Hepatic stellate cell (primary cell): ENCODE data around the gene SCYL2.
"Not testable (repeated sequence)": the region's sequence is repeated elsewhere in the genome, so short reads cannot be mapped to it uniquely, and the experiment has no call there.

Source experiments
- DNase-seq: peaks from one replicate; pipeline ENCODE4 v3.0.0; 2011; ENCODE audit warnings: low spot score

The SCYL2 gene

DNA sequence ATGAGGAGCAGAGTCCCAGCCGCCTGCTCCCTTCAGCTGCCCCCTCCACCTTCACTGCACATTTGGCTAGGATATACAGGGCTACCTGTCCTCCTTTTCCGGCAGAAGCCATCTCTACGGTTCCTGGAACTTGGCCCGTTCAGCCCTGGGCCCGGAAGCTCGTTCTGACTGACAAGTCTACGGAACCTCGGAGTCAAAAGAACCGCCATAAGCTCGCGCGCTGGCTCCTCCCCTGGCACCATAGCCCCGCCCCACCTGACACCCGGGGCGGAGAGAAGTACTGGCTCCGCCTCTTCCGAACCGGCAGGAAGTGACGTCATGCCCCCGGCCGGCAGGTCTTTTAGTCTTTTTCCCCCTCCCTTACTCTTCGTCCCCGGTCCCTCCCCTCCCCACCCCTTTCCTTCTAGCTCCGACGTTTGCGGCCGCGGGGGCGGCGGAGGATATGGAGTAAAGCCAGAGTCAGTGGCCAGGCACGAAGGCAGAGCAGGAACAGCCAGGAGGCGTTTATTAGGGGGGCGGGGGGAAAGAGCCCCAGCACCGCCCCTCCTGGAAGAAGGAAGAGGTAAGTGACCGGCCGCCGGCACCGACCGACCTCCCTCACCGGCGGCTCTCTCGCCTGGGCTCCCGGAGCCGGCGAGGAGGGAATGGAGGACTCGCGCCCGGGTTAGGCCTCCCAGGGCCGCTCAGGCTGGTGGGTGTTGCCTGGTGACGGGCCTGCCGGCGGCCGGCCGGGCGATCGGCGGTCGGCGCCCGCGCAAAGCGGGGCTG, at the start of gene SCYL2, which contains the start of gene DEPDC4:
Gene SCYL2, plus strand, starts transcription at position 343 of the 768 bp plus-strand sequence. CDS start 15,794 bp downstream, outside the sequence.
Gene DEPDC4, minus strand, starts transcription at position 245 of the 768 bp plus-strand sequence. Its CDS starts 3 bp downstream, at position 242.
- DNase-seq, result peak; percentile 88

- DNase-seq, result no peak
Observed at GRCh38 chr12:100219328-100220109, 47.5 kb upstream of the SCYL2 start.

- no peak for DNase-seq
Observed at GRCh38 chr12:100221523-100221922, 45.5 kb upstream of the SCYL2 start.

DNA sequence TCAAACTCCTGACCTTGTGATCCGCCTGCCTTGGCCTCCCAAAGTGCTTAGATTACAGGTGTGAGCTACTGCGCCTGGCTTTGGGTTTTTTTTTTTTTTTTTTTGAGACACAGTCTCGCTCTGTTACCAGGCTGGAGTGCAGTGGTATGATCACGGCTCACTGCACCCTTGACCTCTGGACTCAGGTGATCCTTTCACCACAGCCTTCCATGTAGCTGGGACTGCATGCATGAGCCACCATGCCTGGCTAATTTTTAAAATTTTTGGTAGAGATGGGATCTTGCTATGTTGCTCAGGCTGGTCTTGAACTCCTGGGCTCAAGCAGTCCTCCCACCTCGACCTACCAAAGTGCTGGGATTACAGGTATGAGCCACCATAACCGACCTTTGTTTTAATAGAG, 44.8 kb upstream of the SCYL2 start:
- not testable (repeated sequence) for DNase-seq

- DNase-seq, result no peak
Observed at GRCh38 chr12:100225491-100225890, 41.5 kb upstream of the SCYL2 start.

GRCh38 chr12:100229036-100229635, 37.8 kb upstream of the SCYL2 start:
- no peak for DNase-seq

DNA sequence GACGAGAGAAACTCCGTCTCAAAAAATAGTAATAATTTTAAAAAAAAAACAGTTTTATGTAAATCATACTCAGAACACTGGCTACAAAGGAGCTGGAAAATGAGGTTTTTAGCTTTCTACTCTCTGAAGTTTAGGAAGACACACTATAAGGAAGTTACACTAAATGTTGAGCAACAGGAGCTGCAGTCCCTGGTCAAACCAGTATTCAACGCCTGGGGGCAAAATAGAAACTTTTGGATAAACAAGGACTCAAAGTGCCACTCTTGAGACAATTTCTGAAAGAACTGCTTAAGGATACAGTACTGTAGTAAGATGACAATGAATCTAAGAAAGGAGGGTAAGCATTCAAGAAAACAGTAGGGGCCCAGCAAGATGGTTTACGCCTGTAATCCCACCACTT, 37.1 kb upstream of the SCYL2 start:
- DNase-seq, result no peak

- not testable (repeated sequence) for DNase-seq
Observed at GRCh38 chr12:100231873-100232272, 35.1 kb upstream of the SCYL2 start.

DNA sequence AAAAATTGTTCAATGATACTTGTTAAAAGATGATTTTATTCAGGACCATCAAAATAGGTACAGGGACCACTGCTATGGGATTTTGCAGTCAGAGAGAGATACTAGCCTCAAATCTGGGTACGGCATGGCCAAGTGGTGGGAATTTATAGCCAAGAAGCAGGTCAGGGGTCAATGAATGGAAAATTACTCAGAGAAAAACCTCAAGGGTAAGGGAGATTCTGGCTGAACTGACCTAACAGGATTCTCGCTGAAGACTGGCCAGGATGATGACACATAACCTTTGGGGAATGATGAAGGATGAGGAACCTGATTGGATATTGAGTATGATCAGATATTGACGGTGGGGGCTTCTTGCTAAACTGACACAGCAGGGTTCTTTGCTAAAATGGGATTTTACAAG, 32.8 kb upstream of the SCYL2 start:
- peak; percentile 21 for DNase-seq

DNA sequence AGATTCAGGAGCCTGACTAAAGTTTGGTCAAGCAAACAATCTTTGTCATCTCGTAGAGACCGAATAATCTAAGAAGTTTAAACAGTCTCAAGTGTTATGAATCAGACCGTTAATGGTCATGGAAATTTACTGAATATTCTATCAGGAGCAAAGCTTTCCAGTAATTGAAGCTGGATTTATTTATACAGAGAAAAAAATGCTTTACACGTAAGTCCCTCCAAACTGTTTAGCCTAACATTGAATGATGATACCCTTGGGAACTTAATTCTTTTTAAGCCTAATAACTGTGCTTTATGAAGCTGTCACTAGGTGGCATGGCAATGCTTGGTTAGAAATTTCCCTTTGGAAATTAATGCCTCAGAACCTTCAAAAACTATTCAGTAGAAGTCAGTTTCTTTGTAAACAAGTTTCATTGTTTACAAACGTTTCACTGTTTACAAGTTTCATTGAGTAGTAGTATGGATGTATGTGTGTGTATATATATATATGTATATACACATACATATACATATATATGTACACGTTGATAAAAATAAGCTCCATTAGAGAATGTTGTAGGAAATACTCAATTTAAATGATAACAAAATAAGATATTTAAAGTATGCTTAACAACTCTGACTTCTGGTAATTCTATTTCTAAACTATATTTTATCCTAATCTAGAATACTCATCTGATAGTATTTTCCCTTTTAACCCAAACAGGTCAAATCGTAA, 32.2 kb upstream of the SCYL2 start:
- peak; percentile 37 for DNase-seq

- DNase-seq, result no peak
Observed at GRCh38 chr12:100238801-100239200, 28.2 kb upstream of the SCYL2 start.

DNA sequence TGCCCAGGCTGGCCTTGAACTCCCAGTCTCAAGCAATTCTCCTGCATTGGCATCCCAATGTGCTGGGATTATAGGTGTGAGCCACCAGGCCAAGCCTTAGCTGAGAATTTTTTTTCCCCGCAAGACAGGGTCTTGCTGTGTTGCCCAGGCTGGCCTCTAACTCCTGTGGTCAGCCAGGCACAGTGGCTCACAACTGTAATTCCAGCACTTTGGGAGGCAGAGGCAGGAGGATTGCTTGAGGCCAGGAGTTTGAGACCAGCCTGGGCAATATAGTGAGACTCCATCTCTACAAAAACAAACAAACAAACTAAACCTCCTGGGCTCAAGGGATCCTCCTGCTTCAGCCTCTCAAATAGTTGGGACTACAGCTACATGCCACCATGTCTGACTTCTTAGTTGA, 27.4 kb upstream of the SCYL2 start:
- no peak for DNase-seq

DNA sequence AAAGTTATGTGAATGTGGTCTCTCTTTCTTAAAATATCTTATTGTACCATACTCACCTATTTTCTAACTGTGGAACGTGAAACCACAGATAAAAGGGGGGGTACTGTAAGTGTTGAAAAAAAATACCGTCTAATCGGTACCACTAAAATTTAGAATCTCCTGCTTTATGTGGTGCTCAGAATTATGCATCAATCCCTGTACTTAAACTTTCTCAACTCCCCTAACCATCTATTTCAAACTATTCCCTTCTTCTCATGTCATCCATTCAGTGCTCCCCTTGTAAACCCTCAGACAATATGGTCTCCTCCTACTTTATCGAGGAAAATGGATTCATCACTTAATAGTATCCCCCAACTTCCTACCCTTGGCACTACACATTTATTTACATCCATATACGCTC, 23.8 kb upstream of the SCYL2 start:
- DNase-seq, result no peak

DNA sequence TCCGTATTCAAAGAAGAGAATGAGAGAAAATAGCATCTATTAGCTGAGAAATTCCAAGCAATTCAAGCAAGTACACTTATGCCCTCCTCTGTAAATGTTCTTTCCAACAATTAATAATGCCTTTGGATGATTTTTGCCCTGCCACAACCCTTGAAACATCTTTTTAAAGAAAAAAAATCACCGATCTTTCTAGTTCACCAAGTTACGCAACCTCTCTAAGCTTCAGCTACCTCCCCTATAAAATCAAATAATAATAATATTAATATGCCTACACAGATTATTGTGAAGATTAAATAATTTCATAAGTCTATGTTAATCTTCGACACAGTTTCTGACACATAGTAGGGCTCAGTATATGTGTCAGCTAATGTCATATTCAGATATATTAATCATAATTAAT, 19.2 kb upstream of the SCYL2 start:
- no peak for DNase-seq

GRCh38 chr12:100248886-100249285, 18.1 kb upstream of the SCYL2 start:
- peak; percentile 50 for DNase-seq

DNA sequence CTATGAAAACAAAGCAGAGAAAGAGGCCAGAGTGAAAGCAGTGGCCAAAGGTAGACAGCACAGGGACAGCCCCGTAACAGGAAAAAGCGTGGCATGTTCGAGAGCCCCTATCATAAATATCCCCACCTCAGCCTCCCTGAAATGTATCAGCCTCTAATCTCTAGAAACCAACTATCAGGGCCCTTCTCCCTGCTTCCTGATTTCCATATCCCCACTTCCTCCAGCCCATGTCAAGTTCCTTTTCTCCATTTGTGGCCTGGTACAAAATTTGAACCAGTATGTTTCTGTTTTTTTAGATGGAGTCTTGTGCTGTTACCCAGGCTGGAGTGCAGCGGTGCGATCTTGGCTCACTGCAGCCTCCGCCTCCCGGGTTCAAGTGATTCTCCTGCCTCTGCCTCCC, 17.0 kb upstream of the SCYL2 start:
- no peak for DNase-seq

- no peak for DNase-seq
Observed at GRCh38 chr12:100251917-100252316, 15.1 kb upstream of the SCYL2 start.

- no peak for DNase-seq
Observed at GRCh38 chr12:100253437-100253836, 13.5 kb upstream of the SCYL2 start.

DNA sequence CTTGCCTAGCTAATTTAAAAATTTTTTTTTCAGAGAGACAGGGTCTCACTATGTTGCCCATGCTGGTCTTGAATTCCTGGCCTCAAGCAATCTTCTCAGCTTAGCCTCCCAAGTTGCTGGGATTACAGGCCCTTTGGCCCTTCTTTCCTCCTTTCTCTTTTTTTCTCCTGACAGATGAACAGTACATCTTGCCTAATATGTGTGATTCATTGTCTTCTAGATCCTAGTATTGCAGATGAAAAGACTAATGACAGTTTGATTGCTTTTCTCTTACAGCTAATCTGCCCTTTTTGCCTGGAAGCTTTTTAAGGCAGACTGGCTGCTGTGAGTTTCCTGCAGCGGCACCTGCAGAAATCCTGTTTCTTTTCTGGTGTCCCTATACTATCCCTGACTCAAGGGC, 12.1 kb upstream of the SCYL2 start:
- no peak for DNase-seq

- no peak for DNase-seq
Observed at GRCh38 chr12:100258127-100258526, 8.8 kb upstream of the SCYL2 start.

GRCh38 chr12:100263131-100263530, 3.8 kb upstream of the SCYL2 start:
- DNase-seq, result no peak

- DNase-seq, result not testable (repeated sequence)
Observed at GRCh38 chr12:100265107-100265506, 1.9 kb upstream of the SCYL2 start.
